ENCODE results near the gene ALDH1L2.

DNA sequence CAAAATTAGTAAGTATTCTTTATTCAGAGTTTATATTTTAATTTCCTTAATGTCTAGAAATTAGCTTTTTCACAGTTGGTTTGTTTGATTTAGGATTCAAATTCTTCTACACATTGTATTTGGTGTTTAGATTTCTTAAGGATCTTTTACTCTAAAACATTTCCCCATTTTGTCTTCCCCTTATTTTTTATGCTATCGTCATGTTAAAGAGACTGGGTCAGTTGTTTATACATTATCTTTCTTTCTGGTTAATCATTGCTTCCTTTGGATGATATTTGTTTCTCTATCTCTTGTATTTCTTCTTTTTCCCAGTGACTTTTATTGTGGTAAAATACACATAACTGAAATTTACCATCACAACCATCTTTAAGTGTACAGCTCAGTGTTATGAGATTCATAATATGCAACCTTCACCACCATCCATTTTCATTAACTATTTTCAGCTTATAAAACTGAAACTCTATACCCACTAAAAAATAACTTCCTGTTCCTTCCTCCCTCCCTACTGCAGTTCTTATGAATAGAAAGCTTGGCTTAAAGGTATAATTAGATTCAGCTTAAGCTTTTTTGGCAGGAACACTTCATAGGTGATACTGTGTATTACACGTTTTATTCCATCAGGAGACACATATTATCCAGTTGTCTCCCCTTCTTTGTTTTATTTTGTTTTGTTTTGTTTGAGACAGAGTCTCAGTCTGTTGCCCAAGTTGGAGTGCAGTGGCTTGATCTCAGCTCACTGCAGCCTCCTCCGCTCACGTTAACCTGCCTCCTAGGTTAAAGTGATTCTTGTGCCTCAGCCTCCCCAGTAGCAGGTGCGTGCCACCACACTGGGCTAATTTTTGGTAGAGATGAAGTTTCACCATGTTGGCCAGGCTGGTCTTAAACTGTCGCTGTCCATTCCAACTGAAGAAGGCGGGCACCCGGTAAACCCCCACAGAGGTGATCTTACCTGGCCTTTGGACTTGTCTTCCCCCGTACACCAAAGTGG, 53.1 kb downstream of the ALDH1L2 start:
- TF ChIP-seq, protein P1, sequence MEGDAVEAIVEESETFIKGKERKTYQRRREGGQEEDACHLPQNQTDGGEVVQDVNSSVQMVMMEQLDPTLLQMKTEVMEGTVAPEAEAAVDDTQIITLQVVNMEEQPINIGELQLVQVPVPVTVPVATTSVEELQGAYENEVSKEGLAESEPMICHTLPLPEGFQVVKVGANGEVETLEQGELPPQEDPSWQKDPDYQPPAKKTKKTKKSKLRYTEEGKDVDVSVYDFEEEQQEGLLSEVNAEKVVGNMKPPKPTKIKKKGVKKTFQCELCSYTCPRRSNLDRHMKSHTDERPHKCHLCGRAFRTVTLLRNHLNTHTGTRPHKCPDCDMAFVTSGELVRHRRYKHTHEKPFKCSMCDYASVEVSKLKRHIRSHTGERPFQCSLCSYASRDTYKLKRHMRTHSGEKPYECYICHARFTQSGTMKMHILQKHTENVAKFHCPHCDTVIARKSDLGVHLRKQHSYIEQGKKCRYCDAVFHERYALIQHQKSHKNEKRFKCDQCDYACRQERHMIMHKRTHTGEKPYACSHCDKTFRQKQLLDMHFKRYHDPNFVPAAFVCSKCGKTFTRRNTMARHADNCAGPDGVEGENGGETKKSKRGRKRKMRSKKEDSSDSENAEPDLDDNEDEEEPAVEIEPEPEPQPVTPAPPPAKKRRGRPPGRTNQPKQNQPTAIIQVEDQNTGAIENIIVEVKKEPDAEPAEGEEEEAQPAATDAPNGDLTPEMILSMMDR (IDR thresholded peaks at IDR 0.05; ENCODE audit: low read length), result no peak
- TF ChIP-seq EZH2 (IDR thresholded peaks at IDR 0.05; ENCODE audit: borderline replicate concordance, low read length), result no peak
